RPMI8226 (cell line): ENCODE results near the gene NPAS3.

Experiments used
- DNase-seq: peaks from one replicate; pipeline ENCODE4 v3.0.0-alpha.2; 2015

The NPAS3 gene

DNA sequence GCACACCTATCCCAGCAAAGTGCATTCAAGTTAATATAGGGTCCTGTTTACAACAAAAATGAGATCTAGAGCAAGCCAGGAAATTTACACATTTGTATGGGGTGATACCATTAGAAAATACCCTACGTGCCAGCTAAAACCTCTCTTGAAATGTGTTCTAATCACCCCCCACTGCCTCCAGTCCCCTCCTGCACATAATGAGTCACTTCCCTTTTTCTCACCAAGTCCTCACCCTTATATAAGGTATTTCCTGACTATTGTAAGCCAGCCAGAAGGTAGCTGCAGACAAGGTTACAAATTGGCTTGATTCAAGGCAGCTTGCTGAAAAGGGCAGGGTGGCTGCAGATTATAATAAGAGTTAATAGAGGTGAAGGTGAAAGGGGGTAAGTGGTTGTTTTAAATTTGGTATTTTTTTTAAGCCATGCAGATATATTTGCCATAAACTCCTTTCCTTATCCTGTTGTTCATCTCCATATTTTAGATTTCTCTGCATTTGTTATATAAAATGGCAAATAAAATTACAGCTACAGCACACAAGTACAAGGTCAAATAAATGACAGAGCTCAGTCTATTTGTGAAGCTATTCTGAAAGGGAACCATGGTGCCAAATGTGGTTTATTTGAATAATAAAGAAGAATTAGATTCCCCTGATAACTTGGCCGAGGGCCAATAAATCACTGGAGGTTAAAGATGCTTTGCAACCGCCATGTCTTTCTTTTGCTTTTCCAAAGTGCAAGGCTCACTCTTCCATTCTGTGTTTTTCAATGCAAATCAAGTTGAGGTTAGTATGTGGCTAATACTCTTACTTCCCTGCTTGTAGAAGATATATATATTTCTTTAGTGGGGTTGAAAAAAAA lies 626.3 kb downstream of the NPAS3 start:
- no peak for DNase-seq

DNA sequence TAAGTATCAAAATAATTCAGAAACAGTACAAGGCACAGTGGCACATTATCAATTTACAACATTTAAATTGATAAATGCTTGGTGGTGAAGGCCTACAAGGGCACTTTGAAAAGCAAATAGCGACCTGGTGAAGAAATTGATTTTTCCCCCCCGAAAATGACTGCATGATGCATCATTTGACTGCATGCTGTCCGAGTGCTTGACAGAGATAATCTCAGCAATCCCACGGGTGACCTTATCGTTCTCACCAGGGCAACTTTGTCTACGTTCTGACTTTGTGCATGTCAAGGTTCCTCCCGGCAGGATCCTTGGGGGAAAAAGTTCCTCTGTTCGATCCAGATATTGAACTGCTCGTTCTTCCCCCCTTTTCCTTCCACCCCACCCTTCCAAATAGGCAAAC lies 627.4 kb downstream of the NPAS3 start:
- no peak for DNase-seq

DNA sequence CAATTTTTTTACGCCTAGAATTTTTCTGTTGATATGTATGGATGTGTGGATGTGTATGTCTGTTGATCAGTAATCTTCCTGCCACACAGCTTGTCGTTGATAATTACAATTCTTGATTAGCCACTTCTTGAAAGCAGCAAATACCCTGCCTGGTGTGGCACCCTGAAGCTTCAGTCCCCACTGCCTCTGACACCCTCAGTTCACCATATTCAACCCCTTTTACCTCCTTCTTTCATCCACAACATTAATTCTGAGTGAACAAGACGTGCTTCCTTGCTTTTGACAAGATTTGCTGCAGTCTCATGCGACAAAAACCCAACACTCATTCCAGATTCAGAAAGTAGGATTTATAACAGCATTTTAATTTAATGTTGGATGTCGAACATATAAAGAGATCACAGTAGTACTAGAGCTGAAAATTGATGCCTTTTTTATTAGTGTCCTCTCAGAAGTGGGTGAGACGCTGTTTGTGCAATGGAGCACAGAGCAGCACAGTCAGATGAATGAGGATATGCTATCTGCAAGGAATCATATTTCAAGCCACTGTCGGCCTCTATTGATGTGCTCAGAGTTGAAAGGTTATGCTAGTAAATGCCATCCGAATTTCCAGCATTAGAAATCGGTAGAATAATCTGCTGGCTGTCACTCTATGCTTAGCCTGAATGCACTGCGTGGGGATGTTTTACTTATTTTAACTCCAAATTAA lies 628.5 kb downstream of the NPAS3 start:
- DNase-seq = no peak

DNA sequence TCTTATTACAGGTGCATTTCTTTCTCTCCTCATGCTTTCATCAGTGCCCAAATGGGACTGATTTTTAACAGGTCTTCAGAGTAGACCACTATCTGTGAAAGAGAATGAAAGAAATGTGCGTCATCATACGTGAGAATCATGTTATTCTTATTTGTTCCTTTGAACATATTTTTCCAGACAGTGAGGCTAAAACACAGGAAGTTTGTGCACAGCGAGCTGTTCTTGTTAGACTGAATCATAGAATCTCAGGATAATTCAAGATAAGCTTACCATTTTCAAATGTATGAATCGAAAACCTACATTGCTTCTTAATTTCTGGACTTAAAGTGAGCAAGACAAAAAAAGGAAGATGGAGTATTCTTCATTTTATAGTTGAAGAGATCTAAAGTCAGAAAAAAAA lies 629.1 kb downstream of the NPAS3 start:
- DNase-seq = no peak

DNA sequence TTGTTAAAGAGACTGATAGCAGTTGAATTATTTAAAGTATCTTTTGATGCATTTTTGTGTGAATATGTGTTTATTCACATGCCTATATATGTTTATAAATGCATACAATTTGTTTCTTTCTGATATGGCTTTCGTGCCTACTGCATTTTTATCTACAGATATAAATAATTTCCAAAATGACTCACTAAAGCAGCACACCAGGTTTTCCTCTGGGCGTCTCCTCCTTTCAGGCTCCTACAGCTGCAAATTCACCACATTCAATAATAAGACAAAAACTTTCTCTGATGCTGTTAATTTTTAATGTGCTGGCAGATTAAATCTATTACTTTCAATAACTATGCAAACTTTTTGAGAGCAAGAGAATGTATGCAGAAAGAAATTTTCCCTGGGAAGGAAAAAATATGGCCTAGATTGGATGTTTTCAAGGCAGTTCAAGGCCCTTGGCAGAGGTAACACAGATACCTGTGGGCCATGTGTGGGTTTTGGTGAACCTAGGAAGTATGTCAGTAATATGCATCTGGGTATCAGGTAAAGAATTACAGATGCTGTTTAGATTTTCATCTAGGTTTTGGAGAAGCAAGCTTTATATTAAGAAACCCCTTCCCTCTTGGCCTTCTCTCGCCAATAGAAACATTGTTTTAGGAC lies 630.4 kb downstream of the NPAS3 start:
- no peak for DNase-seq

DNA sequence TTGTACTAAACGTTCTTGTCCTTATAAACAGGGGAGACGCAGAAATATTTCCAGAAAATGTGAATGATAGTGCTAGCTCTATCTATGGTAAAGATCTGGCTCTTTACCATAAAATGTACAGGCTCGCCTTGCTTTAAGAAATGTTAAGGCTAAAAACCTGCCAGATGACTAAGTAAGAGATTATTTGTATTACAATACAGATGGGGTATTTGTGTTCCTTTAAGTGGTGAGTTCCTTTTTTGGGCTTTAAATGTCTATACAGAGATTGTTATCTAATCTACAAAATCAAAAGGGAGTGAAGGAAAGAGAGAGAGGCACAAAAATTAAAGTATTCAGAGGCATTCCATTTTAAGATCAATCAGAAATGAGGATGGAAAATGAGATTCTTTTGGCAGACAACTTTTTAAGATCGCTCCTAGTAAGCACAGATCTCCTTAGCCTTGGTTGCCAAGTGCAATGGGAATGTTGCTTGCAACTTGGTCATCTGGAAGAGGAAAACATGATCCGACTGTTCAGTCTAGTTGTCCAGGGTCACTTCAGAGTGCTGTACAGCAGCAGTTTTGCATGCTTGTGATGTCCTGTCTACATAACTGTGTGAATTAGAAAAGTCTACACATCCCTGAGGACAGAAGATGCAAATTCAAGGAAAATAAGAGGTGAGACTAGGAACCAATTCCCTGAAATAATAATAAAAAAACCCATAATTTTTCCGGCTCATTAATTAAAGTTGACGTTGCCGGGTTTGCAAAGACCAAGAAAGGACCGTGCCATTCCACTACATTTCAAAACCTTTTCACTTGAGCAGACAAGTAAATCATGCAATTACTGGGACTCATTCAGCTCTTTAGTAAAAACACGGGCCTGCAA lies 631.4 kb downstream of the NPAS3 start:
- DNase-seq = no peak

DNA sequence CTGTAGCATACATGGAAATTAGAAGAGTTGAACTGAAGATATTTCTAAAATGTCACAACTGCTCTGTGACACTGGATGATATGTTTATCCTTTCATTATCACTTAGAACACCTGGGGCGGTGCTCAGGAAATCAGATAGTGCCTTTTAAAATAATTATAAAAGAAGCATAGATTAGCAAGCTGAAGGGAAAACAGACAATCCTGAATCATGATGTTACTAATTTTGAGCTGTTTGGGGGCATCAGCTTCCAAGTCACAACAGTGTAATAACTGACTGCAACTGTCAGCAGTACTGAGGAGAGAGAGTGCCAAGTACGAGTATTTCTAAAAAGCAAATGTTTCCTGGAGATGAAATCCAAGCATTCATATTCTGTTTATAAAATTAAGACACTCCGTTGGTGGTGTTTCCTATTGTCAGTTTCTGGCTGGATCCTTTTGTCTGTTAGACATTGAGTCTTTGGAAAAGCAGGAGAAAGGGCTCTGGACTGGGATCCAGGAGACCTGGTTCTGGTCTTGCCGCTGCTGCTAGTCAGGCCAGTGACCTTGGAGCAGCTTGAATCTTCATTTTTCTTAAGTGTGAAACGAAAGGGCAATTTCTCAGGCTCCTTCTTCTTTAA lies 632.1 kb downstream of the NPAS3 start:
- no peak for DNase-seq

DNA sequence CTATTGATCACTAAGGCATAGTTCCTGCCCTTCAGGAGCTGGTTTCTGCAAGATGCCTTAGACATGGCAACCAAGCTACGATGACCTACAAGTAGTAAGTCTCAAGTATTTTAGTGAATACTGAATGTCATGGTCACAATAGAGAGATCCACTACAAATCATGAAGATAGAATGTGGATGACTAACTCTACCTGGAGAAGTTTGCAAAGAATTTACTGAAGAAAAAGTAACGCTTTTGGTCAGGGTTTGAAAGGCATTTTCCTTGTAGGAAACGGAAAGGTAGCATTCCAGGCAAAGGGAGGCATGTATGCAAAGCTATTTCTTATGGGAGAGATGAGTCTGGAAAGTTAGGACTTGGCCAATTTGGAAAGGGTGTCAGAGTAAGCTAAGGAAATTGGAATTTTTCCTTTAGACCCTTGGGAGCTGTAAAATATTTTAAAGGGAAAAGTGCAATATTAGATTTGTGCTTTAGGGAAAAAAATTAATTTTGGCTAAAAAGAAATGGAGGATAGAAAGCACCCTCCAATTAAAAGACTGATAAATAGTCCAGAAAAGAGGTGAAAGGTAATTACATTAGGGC lies 634.7 kb downstream of the NPAS3 start:
- DNase-seq = no peak

DNA sequence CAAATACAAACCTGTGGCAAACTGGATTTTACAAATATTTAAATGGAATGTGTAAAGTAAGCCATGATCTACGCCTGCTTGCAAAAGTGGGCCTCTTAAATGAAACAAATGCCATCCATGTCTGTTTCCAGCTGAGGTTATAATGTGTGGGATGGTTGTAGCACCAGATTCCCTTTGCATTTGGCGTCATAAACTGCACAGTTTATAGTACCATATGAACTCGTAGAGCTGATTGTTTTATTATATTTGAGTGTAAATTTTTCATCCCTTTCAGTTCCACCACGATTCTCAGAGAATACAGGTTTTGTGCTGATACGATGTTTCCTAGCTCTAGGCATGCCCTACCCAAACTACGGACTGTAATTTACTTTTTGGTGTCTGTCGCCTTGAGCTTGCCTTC lies 637.3 kb downstream of the NPAS3 start:
- no peak for DNase-seq

DNA sequence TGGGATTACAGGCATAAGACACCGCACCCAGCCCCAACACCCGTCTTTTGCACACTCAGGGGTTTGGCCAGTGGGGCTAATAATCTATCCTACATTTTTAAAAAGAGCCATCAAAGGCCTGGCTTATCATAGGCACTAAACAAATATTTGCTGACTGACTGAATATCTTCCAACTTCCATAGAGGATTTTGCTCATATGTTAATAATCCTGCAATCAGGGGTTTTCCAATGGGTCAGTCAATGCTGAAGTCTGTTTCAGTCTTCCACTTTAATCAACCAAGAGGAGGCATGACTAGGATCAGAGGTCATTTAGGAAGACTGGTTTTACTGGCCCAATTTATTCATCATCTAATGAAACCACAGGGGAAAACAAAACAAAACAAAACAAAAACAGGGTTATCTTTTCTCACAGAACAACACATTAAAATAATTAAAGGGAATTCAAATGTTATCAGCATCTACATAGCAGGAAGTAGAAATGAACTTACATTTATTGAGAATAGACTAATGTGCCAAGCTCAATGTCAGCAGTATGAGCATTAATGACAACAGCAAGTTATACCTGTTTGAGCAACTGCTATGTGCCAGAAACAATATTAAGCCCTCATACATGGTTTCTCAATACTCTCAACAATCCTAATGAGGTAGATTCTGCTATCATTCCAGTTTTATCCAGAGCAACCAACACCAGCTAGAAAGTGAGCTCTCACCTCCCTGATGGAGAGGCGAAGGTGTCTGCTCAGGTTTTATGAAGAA lies 640.0 kb downstream of the NPAS3 start:
- DNase-seq = no peak

DNA sequence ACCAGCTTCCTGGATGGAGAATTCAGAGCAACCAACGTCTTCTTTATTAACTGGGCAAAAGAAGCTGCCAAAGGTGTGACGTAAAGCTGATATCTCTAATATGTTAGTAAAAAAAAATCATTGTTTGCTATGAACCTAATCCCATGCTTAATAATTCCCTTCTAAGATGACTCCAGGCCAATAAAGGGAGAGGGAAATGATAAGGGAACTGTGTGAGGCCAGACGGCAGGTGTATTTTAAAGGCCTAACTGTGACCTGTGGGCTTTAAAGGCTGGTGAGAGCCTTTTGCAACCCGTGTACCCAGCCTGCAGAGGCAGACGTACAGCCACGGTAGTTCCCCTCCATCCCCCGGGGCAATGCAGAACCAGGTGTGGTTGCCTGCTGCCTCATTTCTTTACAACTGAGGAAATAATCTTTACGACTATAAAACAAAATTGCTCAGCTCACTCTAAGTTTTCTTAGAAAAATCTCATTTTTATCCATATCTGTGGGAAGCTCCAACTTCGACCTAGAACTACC lies 641.6 kb downstream of the NPAS3 start:
- no peak for DNase-seq

DNA sequence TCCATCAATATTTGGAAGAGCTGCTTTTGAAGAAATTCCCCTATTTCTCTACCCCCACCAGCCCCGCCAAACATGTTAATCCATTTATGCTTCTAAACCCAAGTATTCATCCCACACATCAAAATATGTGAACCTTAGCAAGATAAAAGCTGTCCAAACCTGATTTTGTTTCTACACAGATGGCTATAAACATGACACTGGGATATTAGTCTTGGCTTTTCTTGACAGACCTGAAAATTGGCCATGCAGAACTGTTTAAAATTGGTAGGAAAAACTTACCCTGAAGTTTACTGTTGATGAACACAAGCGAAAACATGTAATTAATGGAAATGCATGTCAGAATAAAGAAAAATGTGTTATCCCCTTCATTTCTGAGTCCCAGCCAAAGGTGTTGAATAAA lies 642.2 kb downstream of the NPAS3 start:
- DNase-seq = no peak

DNA sequence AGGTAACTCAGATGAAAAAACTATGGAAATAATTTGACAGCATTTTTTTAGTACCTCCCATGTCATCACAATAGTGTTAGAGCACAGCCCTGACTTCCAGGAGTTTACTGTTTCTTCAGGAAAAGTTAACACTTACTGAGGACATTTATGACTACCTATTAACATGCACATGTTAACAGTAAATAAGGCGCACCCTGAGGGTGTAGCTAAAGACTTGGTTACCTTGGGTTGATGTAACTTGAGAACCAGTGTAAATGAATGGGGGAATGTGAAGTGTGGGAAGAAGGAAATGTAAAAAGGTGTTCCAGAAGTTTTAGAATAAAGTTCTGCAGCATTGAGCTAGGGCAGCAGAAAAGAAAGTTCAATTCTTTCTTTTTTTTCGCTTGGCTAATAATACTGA lies 646.0 kb downstream of the NPAS3 start:
- DNase-seq = no peak

DNA sequence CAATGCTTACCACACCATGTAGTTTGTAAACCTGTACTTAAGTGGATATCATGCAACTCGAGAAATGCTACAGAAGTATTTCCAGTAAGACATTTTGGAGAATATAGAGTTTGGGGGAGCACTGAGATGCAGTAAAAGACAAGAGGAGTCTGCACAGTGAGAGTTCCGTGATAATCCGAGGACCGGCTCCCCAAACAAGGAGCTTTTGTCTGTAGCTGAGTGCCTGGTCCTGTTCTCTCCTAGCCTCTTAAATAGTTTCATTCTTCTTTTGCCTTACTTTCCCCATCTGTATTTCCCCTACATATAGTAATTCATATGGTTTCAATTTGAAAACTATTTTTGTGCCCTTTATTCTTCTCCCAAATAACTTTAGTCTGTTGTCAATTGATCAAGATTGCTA lies 648.1 kb downstream of the NPAS3 start:
- DNase-seq = no peak

DNA sequence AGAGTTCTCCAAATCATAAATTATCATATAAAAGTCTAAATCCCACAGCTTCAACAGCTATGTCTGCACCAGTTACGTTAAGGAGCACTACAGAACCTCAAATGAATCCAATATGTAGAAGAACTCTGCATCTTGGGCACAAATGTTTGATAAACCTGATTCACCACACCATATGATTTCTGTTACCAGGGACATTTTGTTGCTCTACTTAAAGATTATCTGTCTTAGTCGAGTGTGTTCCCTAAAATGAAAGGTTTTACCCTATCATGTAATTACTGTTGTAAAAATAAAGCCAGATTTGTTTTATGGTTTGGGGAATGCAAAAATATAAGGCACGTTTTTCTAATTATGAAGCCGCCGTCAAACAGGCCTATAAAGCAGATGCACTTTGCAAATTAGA lies 649.1 kb downstream of the NPAS3 start:
- DNase-seq = no peak

DNA sequence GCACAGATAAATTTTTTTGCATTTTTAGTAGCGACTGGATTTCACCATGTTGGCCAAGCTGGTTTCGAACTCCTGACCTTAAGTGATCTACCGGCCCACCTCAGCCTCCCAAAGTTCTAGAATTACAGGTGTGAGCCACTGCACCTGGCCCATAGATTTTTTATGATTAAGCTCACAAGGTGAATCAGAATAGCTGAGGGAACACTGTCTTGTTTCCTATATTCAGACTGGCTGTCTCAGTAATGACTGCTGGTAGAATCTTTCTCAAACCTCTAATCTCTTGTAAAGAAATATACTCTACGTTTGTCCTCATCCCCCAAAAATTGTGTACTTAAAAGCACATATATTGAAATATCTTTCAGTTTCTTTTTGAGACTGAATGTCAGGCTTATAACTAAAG lies 650.1 kb downstream of the NPAS3 start:
- DNase-seq = no peak

DNA sequence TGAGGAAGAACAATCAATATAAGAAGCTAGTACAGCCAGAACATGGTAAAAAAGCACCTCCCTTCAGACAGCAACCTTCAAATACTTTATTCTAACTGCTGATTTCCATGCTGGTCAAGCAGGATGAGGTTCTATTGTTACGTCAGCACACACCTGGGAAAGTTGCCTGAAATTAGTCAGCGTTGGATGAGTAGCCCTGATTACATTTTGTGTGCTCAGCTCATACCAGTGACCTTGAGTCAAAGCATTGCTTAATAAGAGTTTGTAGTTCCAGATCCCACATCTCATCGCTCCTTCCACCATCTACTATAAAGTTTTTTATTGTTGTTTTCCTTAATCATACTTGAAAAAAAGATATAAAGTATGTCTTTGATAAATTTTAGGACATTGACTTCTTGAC lies 650.7 kb downstream of the NPAS3 start:
- DNase-seq = no peak

DNA sequence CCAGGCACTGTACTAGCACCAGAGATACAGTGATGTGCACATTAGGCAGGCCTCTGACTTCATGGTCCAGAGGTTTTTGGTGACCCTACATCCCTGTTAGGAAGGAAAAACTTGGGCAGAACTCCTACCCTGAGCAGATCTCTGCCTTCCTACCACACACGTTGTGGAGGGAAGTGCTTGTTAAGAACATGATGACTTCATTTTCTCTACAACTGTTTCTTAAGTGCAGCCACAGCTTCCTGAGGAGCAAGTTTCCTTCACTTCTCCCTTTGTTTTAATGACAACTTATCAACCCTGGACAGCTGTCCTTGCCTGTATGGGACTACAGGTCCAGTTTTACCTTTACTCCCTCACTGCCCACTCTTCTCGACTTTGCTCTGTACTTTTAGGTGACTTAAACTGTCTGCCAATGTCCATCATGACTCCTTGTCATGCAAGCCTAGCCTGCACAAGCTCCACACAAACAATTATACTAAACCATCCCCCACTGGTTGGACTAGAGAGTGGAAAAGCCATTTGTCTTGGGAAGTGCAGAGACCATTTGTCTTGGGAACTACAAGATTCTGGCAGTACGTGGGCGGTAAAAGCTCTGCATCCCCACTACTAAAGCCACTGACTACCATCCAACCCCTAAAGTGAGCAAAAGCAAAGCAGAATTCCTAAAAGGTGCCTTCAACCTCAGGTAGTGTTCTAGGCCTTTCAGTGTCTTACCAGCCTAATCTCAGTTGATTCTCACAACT lies 652.4 kb downstream of the NPAS3 start:
- no peak for DNase-seq

DNA sequence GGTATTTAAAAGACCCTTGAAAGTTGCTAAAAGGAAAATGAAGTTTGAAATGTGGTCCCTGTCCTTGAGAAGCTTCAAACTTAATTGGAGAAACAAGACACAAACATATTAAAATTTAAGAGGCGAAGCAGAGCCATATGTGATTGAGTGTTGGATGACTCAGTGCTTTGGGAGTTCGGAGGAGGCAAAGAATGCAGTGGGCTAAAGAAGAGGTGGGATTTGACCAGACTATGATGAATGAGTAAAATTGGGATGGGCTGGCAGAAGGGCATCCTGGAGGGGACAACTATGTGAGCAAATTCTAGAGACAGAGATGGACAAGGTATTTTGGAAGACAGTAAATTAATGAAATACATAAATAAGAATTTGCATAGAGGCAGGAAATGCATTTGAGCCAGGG lies 653.6 kb downstream of the NPAS3 start:
- DNase-seq = no peak
